ENCODE measurements around the gene CNPY2. TPM values are rescaled to one million over a fixed set of nuclear protein-coding genes. Genes with fewer than 3 reads are reported as not detected.

CNPY2 gene
- total and polyA plus RNA-seq, 2 donors (not counting 3 experiments of a cell fraction or from before 2014, with no cell fraction given): 183 to 256 TPM

DNA sequence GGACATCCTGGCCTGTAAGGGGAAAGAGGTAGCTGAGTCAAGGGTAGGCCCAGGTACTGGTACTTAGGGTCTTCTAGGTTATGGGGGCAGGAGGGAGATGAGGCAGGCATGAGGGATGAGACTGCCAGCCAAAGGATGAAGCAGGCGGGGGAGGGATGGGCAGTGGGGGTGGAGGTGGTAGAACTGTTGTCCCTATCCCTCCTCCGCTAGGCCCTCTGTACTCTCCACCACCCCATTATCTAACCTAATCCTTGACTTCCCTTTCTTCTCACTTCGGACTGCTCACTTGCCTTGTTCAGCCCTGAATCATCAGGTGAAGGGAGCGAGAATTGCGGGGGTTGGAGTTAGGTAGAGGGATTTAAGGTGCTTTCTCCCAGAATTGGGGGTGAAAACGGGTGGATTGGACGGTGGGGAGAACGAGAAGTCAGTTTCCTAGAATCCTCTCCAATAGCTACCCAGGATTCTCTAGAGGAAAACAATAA, 17.4 kb upstream of the CNPY2 start:
- peak overlapping the region; percentile 97 for H3K27ac ChIP-seq (ENCODE audit: insufficient read depth, low read depth, low read length)
- no peaks in the 10 kb centered on the region for H3K79me2 ChIP-seq (ENCODE audit: control insufficient read depth, insufficient read depth, low read length)
- TF ChIP-seq FOS (IDR thresholded peaks at IDR 0.05; ENCODE audit: borderline replicate concordance, insufficient read depth, low read length): no peak
- no peak for TF ChIP-seq JUN (IDR thresholded peaks at IDR 0.05; ENCODE audit: borderline replicate concordance, insufficient read depth, insufficient read length, low read depth)
- TF ChIP-seq MYC (IDR thresholded peaks at IDR 0.05; ENCODE audit: low read depth, low read length): no peak
- TF ChIP-seq GATA2 (IDR thresholded peaks at IDR 0.05; ENCODE audit: insufficient read depth, insufficient read length, low read depth, low read length): no peak
- no peak for TF ChIP-seq POLR2AphosphoS5 (IDR thresholded peaks at IDR 0.05; ENCODE audit: insufficient read depth, low read depth, low read length)
- TF ChIP-seq EZH2 (IDR thresholded peaks at IDR 0.05; ENCODE audit: borderline replicate concordance, low read depth, low read length, severe bottlenecking): no peak
- TF ChIP-seq, protein P1, sequence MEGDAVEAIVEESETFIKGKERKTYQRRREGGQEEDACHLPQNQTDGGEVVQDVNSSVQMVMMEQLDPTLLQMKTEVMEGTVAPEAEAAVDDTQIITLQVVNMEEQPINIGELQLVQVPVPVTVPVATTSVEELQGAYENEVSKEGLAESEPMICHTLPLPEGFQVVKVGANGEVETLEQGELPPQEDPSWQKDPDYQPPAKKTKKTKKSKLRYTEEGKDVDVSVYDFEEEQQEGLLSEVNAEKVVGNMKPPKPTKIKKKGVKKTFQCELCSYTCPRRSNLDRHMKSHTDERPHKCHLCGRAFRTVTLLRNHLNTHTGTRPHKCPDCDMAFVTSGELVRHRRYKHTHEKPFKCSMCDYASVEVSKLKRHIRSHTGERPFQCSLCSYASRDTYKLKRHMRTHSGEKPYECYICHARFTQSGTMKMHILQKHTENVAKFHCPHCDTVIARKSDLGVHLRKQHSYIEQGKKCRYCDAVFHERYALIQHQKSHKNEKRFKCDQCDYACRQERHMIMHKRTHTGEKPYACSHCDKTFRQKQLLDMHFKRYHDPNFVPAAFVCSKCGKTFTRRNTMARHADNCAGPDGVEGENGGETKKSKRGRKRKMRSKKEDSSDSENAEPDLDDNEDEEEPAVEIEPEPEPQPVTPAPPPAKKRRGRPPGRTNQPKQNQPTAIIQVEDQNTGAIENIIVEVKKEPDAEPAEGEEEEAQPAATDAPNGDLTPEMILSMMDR (IDR thresholded peaks at IDR 0.05; ENCODE audit: extremely low read depth in 1 of 2, insufficient read depth in 1 of 2, low read depth in 1 of 2, low read length in 2 of 2): no peak
- no peak for TF ChIP-seq POLR2A (IDR thresholded peaks at IDR 0.05; ENCODE audit: low read depth, low read length)
- TF ChIP-seq, protein P2, sequence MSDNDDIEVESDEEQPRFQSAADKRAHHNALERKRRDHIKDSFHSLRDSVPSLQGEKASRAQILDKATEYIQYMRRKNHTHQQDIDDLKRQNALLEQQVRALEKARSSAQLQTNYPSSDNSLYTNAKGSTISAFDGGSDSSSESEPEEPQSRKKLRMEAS (IDR thresholded peaks at IDR 0.05; ENCODE audit: insufficient read depth, insufficient read length): no peak
- peak; percentile 7 for DNase-seq (ENCODE audit: low read depth, low spot score)
- H4K20me1 ChIP-seq (replicated peaks; ENCODE audit: control insufficient read depth, extremely low read depth, insufficient read depth, low read length): no peaks in the 10 kb centered on the region
- POLR2A ChIA-PET: interaction anchor here (0.9 to 1.0 kb wide), 2 partner anchors 17 to 27 kb away, joined by 4 read pairs; partner anchors contain the start of genes CNPY2 and STAT2
- H3K4me1 ChIP-seq (ENCODE audit: control insufficient read depth, extremely low read depth, insufficient read depth, low read length): peaks cover 16% of the 10 kb centered on the region
- CTCF ChIA-PET: interaction anchor here (0.7 to 2.7 kb wide), 7 partner anchors 8 to 144 kb away, joined by 3 to 13 read pairs (median 4); partner anchors contain the start of genes CNPY2, SMARCC2, STAT2 and TIMELESS
- BruUV-seq (replicated peaks): TSS peak; percentile 93
- H2AFZ ChIP-seq (ENCODE audit: low read depth, low read length): peak overlapping the region; percentile 63
- dilution Hi-C loops (cut with MboI; ENCODE audit: extremely low pct_ligation_motif_present, low sequenced_read_pairs): no loop called here
- H3K4me3 ChIP-seq (replicated peaks in 1 of 3; ENCODE audit: insufficient read depth in 1 of 3, low read depth in 1 of 3, low read length in 3 of 3): peak overlapping the region; percentile 45 to 70 (median 49)
- no peaks in the 10 kb centered on the region for H3K27me3 ChIP-seq (ENCODE audit: control insufficient read depth in 2 of 2, insufficient read depth in 2 of 2, low read length in 2 of 2)
- no peaks in the 10 kb centered on the region for H3K9me1 ChIP-seq (replicated peaks; ENCODE audit: control insufficient read depth, extremely low read depth, insufficient read depth, low read length)
- no peak for FAIRE-seq
- intact Hi-C loops (cut with micrococcal nuclease): loop anchor here (1.0 kb wide), 1 partner anchor 33 kb away; the partner anchor contains the start of gene CS
- peak overlapping the region; percentile 85 for H3K4me2 ChIP-seq (ENCODE audit: insufficient read depth, low read length)
- peak overlapping the region; percentile 89 for H3K9ac ChIP-seq (replicated peaks; ENCODE audit: extremely low read depth, insufficient read depth, low read length)
- no peaks in the 10 kb centered on the region for H3K9me3 ChIP-seq (replicated peaks; ENCODE audit: control insufficient read depth, insufficient read depth, low read length)
- H3K36me3 ChIP-seq (ENCODE audit: control insufficient read depth in 2 of 2, extremely low read depth in 1 of 2, insufficient read depth in 2 of 2, low read length in 2 of 2): no peaks in the 10 kb centered on the region
